NCI-H2107 treated with DMSO at 0.1 percent for 48 hours (cell line): ENCODE data around the gene PITRM1.

ENCODE experiments used
- DNase-seq: peaks from one replicate; lab custom pipeline; 2025; ENCODE audit not compliant: unreplicated experiment; lab: John Stamatoyannopoulos, UW

Gene PITRM1

DNA sequence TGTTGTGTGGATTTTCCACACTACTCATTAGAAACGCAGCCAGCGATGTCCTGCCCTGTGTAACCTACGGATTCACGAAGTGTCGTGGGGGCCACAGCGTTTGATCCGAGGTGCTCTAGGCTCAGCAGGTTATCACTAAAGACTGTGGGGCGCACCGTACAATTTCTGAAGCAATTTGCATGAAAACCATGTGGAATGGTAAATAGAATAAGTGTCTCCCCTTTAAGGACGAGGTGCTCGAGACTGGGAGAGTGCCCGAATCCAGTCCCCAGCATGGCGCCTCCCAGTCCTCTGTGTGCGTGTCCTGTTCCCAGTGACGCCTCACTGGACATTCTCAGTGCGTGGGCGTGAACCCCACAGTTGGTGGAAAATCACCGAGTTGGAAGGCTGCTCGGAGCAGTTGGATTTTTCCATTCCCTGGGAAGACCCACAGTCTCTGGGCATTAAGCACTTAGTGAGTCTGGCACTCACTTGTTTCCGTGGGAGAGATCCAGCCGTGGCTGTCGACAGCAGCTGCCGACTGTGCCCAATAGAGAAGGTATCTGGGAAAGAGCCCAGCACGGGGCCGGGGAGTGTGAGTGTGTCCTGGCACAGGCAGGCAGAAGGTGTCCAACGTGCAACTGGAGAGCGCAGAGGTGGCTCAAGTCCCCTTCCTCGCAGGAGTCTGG lies 68.2 kb downstream of the PITRM1 start:
- DNase-seq, result no peak

DNA sequence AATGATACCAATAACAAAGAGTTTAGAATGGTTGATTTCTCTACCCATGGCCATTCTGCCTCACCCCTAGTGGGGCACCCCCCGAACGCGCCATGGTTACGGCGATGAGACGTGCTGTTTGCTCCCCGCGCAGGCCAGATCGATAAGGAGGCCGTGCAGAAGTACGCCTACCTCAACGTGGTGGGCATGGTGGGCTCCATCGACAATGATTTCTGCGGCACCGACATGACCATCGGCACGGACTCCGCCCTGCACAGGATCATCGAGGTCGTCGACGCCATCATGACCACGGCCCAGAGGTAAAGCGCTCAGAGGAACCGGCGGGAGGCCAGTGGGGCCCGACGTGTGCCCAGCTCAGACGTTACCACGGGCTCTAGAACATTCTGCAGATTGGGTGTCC lies 68.9 kb downstream of the PITRM1 start:
- no peak for DNase-seq

- DNase-seq, result peak; percentile 55
These were observed 69.7 kb downstream of the PITRM1 start for GRCh38 chr10:3102720-3103427.

GRCh38 chr10:3100856-3101640 lies 71.5 kb downstream of the PITRM1 start:
- no peak for DNase-seq

- no peak for DNase-seq
These were observed 72.3 kb downstream of the PITRM1 start for GRCh38 chr10:3100093-3100792.

GRCh38 chr10:3099291-3100092 lies 73.1 kb downstream of the PITRM1 start:
- no peak for DNase-seq

DNA sequence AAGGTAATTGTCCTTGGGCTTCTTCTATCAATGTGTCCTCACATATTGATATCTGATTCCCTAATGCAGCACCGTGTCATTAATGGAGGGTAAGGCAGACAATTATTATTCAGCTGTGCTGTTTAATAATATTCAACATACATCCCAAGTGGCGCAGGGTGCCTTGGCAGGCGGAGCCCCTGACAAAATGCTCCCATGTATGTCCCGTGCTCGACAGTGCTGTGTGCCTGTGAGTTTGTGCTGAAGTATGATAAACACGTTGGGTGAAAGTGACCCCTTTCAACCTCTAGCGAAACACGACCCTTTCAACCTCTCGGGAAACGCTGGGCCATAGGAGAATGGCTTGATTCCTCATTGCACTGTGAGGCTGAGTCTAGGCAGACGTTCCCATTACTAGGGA lies 73.9 kb downstream of the PITRM1 start:
- DNase-seq, result no peak

DNA sequence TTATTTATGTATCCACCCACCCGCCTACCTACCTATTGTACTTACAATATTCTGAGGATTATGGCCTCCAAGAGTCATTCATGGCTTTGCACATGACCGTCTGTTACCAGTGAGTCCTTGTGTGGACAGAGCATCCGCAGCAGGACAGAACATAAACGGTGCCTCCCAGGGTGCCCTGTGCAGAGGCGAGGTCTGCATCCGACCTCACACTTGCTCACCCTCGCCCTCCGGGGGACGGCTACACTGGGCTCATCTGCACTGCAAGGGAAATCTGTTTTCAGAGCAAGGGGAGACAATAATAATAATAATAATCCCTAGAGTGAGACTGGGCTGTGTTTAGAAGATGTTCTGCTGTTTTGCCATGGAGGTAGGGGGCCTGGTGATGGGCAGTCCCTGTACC lies 75.4 kb downstream of the PITRM1 start:
- DNase-seq, result no peak

- DNase-seq, result no peak
These were observed 76.4 kb downstream of the PITRM1 start for GRCh38 chr10:3096149-3096548.

DNA sequence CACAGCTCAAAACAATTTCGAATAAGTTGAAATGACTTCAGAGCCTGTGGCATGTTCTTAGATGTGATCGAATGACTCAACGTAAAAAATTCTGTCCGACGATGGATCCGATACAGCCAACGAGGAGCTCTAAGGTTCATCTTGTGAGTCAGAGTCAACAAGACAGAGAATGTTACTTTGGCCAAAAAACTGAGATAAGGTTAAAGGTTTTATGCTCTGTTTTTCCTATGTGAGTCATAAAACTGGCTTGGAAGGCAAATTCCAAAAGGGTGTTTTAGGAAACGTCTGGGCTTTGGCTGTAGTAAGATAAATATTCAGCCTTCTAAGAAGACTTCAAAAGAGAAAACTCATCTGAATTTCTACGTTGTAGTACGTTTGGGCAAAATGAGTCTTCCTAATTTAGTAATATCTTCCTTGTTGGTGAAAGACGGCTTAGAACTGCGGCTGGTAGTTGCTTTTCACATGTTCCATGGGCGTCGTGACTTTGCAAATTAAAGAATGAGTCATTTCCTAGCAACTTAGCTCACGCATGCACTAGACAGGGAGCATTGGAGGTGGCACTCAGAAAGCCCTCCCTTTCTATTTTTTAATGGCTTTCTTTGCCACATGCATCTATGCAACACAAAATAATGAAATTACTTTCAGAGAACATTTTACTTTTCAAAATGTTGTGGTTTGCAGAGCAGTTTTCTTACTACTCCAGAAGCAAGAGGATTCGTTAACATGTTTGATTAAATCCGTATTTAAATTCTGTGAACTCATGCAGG lies 77.0 kb downstream of the PITRM1 start:
- no peak for DNase-seq

DNA sequence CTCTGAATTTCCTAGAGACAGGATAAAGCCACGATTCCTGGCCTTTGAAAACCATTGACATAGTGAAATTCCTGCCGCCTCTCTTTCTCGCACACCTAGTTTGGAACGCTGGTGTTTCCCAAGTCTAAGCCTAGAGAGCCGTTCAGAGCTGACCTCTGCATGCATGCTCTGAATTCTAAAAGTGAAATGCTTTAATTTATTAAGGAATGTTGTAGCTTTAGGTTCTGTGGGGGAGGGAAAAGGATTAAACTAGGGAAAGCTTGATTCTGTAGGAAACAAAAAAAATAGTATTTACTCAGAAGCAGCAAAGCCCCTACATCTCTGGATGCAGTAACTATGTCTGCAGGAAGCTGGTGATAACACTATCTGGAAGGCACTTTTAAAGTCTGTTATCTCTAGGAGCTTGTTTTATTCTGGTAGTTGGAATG lies 78.0 kb downstream of the PITRM1 start:
- no peak for DNase-seq

GRCh38 chr10:3093996-3094395 lies 78.6 kb downstream of the PITRM1 start:
- no peak for DNase-seq

DNA sequence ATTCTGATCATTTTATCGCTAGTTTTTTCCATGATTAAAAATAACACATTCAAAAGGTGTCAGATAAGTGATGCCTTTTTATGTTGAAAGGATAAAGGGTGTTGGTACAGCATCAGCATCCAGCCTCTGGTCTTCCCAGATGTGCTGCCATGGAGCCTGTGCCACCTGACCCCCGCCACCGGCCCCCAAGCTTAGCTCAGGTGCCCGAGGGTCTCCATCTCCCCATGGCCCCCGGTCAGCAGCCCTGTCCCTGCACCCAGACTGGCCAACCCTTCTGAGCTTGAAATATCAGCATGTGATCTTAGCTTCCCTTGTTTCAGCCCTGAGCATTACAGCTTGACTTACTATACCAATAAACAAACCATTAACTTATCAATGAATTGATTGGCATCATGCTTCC lies 80.7 kb downstream of the PITRM1 start:
- DNase-seq, result no peak

GRCh38 chr10:3090914-3091787 lies 81.4 kb downstream of the PITRM1 start:
- DNase-seq, result no peak

- no peak for DNase-seq
These were observed 82.2 kb downstream of the PITRM1 start for GRCh38 chr10:3090388-3090787.
